ENCODE data around the gene CLEC19A.

Gene CLEC19A

GRCh38 chr16:19328364-19328763, 42.8 kb downstream of the CLEC19A start:
- DNase-seq (ENCODE audit: low spot score): no peak

- no peak for DNase-seq (ENCODE audit: low spot score)
Observed at GRCh38 chr16:19329932-19330331, 44.4 kb downstream of the CLEC19A start.

DNA sequence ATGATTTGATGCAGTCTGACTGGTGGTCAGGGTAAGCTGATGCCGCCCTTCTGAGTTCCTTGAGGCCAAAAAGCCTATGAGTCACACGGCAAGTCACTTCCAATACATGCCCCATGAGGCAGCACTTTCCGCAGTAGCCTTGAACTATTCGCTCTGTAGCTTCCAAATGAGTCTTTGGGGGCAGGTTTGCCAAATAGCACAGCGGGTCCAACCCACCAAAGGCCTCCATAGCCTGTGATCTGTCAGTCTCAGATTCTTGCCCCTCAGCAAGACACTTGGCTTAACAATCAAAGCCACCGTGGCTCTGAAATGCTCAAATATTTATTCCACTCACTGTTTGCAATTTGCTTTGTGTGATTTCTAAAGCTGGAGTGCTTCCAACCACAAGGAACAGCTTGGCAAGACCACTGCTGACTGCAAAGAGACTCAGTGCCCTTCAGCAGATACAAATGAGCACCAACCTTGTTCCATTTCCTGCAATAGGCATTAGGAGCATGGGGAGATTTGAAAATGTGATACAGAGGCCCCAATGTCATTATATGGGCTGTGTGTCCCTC, 45.4 kb downstream of the CLEC19A start:
- DNase-seq (ENCODE audit: low spot score): no peak

DNA sequence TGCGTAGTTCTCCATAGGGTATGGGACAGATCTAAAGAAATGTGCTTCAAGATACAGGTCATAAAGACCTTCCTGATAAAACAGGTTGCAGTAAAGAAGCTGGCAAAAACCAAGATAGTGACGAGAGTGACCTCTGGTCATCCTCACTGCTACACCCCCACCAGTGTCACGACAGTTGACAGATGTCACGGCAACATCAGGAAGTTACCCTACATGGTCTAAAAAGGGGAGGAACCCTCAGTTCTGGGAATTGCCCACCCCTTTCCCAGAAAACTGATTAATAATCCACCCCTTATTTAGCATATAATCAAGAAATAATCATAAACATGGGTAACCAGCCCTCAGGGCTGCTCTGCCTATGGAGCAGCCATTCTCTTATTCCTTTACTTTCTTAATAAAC, 46.3 kb downstream of the CLEC19A start:
- no peak for DNase-seq (ENCODE audit: low spot score)

- peak; percentile 48 for DNase-seq (ENCODE audit: low spot score)
Observed at GRCh38 chr16:19338335-19338734, 52.8 kb downstream of the CLEC19A start.

DNA sequence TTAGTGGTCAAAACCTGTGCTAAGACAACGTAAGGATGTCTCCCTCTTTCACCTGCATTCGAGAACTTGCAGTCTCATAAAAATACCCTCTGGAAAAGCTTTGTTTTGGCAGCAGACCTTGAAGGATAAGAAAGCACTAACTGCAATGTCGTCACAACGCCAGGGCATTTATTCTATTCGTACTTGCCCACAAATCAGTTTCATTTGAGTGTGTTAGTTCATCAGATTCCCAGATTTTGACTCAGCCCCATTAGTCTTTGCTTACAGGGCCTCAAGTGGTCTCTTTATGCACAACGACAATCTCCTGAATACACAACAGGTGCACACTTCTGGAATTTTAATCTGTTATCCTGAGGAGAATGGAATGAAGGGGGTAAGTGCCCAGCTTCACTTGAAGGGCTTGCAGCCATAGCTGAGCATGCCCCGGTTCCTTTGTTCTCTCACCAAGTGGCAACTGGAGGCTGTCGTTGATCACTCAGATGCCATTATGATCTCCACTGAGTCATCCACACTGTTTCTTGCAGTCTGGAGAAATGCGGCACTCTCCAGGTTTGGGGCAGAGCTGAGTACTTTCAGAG, 58.8 kb downstream of the CLEC19A start:
- no peak for DNase-seq (ENCODE audit: low spot score)

GRCh38 chr16:19344980-19345379, 59.4 kb downstream of the CLEC19A start:
- no peak for DNase-seq (ENCODE audit: low spot score)

DNA sequence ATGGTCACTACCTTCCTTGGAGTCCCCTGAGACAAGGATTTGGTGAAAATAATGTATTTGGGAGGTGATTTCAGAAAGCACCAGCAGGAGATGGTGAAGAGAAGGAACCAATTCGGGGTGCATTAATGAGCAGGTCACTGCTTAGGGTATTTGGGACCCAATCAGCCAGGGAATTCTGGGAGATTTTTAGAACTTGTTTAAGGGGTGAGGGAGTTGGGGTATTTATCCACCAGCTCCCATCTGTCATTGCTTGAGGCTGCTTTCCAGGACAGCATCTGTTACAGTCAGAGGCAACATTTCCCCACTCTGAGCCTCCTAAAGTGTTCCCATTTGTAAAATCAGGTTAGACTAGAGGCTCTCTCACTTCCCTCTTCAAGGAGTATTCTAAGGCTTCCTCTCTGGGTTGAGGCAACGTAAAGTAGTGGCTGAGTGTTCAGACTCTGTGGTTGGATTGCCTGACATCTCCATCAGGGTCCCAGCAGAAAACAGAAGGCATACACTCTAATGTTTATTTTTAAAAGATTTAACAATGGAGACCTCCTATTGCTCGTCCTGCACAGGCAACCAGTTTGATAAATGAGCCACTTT, 60.9 kb downstream of the CLEC19A start:
- DNase-seq (ENCODE audit: low spot score): no peak

DNA sequence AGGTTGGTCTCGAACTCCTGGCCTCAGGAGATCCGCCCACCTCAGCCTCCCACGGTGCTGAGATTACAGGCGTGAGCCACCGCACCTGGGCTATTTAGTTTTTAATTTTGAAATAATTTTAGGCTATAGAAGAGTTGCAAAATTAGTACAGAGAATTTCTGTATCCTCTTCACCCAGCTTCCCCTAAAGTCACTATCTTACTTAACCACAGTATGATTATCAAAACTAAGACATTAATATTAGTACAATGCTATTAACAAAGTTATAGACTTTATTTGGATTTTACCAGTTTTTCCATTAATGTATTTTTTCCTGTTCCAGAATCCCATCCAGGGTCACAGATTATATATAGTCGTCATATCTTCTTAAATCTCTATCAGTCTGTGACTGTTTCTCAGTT, 62.6 kb downstream of the CLEC19A start:
- DNase-seq (ENCODE audit: low spot score): no peak

DNA sequence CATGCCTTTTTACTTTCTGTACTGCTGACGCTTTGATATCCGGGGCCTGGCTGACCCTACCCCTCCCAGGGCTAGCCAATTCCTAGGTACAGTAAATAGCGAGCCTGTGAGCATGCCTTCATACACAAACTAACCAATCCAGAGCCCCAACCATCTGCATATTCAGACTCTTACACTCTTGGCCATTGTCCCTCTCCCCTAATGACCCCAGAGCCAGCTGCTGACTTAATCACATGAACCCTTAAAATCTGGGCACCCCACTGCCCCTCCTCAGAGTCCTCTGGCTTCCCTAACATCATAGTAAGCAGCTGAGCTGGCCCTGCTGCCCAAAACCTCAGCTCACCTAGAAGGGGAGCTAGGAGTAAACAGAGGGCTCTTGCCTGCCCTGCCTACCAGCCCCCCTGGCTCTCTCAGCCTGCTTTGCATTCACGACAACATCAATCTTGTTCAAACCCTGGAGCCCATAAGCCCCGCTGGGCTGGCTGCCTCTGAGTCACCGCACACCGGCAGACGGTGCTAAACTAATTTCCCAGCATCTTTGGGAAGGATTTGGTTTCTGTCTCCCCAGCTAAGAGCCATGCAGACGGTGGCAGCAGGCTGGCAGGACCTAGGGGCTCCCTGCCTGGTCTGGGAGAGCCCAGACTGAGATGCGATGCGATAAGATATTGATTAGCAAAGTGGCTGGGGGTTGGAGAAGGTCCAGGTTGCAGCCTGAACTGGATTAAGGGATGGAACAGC, 63.2 kb downstream of the CLEC19A start:
- DNase-seq (ENCODE audit: low spot score): no peak

- no peak for DNase-seq (ENCODE audit: low spot score)
Observed at GRCh38 chr16:19354371-19354770, 68.8 kb downstream of the CLEC19A start.

DNA sequence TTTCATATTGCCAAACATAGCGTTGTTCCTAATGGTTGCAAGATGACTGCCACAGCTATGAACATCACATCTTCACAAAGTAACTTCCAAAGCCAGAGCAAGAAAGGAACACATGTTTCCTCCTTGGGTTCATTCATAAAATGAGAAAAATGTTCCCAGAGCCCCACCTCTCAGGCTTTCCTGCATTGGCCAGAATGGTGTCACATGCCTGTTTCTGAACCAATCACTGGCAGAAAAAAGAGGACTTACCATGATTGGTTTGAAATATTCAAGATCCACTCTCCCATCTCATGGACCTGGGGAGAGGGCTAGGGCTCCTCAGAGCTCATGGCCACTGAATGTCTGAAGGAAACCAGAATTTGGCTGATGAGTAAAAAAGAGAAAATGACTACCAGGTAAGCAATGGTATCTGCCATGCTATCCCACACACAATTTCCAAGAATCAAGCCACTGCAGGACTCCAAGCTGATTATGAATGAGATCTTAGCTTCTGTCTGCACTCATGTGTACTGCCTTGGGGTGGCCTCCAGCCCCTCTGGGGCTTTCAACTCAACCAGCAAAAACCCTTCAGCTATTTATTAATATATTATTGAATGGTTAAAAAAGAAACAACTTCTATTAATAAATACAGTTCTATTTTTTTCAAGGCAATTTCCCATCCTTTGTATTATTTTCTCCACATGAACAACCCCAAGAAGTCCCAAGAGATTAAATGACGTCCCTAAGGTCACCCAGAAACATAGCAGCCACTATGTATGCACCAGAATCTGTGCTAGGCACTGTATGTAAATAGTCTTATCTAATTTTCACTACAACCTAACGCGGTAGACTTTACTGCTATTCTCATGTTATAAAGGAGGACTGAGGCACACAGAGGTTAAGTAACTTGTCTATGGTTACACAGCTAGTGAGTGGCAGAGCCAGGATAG, 70.8 kb downstream of the CLEC19A start:
- no peak for DNase-seq (ENCODE audit: low spot score)

DNA sequence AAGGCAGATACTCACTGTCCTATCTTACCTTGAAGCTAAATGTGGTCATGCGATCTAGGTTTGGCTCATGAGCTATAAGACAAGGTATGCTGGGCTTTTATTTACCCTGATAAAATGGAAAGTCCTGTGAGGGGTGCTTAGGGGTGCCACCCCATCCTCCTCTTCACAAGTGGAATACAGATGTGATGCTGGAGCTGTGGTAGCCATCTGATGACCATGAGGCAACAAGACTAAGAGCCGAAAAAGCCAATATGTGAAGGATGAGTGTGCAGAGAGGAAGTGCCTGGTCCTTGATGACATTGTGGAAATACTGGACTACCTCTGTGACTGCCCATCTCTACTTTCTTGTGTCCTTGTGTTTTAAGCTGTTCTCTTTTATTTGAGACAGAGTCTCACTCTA, 74.0 kb downstream of the CLEC19A start:
- no peak for DNase-seq (ENCODE audit: low spot score)
